ENCODE data around the gene SPON2. TPM values are rescaled to one million over a fixed set of nuclear protein-coding genes. Genes with fewer than 3 reads are reported as not detected.
A peak's percentile ranks its signal among the peaks of the same experiment; 100 is the strongest.

The SPON2 gene
- polyA plus RNA-seq, 3 donors from 2014 or later = 603 to 1,685 (median 1,079) TPM

DNA sequence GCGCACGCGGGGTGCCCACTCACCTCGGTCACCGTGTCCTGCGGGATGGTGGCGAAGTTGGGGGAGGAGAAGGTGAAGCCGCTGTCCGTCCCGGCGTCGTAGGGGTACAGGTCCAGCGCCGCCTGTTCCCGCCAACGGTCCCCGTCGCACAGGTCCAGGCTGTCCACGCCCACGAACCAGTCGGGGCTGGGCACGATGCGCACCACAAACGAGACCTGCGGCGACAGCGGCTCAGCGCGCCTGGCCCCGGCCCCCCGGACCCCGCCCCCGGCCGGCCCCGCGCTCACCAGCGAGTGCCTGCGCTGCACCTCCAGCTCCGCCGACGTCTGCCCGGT is 1.4 kb downstream of the SPON2 start:
- Mint-ChIP-seq H3K27me3 (ENCODE audit: low read depth in 3 of 3) (peaks cover 42 to 69% (median 47%) of the 10 kb centered on the region in 3 donors), H3K4me1 (peaks cover 62 to 67% of the 10 kb centered on the region in 2 donors), H3K9me3 (no peaks in the 10 kb centered on the region), H3K4me3 (peak overlapping the region; percentile 87 to 92 (median 89)), H3K36me3 (peaks cover 0 to 23% (median 22%) of the 10 kb centered on the region in 3 donors), H3K27ac (peak overlapping the region; percentile 81 to 96 (median 95))
- DNase-seq = no peak

GRCh38 chr4:1170156-1170975 is 2.0 kb downstream of the SPON2 start:
- Mint-ChIP-seq H3K4me1 (peaks cover 60 to 64% of the 10 kb centered on the region in 2 donors), H3K27me3 (ENCODE audit: low read depth in 3 of 3) (peaks cover 40 to 69% (median 47%) of the 10 kb centered on the region in 3 donors)

GRCh38 chr4:1169691-1170096 is 2.7 kb downstream of the SPON2 start:
- peaks cover 0 to 23% (median 22%) of the 10 kb centered on the region in 3 donors for H3K36me3 Mint-ChIP-seq
- peaks cover 55 to 61% of the 10 kb centered on the region in 2 donors for H3K4me1 Mint-ChIP-seq
- peak overlapping the region; percentile 86 to 92 (median 88) for H3K4me3 Mint-ChIP-seq
- H3K27ac Mint-ChIP-seq = peak overlapping the region; percentile 94 to 98 (median 96)
- no peaks in the 10 kb centered on the region for H3K9me3 Mint-ChIP-seq
- H3K27me3 Mint-ChIP-seq (ENCODE audit: low read depth in 3 of 3) = peaks cover 40 to 69% (median 44%) of the 10 kb centered on the region in 3 donors
- no peak for DNase-seq

More at GRCh38 chr4:1170156-1170975, 2.0 kb downstream of the SPON2 start:
- H3K36me3 Mint-ChIP-seq = peaks cover 0 to 23% (median 22%) of the 10 kb centered on the region in 3 donors
- H3K9me3 Mint-ChIP-seq = no peaks in the 10 kb centered on the region
- no peak for DNase-seq
- H3K4me3 Mint-ChIP-seq = peak overlapping the region; percentile 86 to 92 (median 88)
- peak overlapping the region; percentile 85 to 98 (median 93) for H3K27ac Mint-ChIP-seq

GRCh38 chr4:1169171-1169671 is 3.2 kb downstream of the SPON2 start:
- peak overlapping the region; percentile 92 to 98 (median 96) for H3K27ac Mint-ChIP-seq
- H3K27me3 Mint-ChIP-seq (ENCODE audit: low read depth in 3 of 3) = peaks cover 40 to 68% (median 43%) of the 10 kb centered on the region in 3 donors
- peak overlapping the region; percentile 86 to 92 (median 88) for H3K4me3 Mint-ChIP-seq
- DNase-seq = no peak
- peaks cover 53 to 60% of the 10 kb centered on the region in 2 donors for H3K4me1 Mint-ChIP-seq
- H3K9me3 Mint-ChIP-seq = no peaks in the 10 kb centered on the region
- peaks cover 0 to 23% (median 22%) of the 10 kb centered on the region in 3 donors for H3K36me3 Mint-ChIP-seq

DNA sequence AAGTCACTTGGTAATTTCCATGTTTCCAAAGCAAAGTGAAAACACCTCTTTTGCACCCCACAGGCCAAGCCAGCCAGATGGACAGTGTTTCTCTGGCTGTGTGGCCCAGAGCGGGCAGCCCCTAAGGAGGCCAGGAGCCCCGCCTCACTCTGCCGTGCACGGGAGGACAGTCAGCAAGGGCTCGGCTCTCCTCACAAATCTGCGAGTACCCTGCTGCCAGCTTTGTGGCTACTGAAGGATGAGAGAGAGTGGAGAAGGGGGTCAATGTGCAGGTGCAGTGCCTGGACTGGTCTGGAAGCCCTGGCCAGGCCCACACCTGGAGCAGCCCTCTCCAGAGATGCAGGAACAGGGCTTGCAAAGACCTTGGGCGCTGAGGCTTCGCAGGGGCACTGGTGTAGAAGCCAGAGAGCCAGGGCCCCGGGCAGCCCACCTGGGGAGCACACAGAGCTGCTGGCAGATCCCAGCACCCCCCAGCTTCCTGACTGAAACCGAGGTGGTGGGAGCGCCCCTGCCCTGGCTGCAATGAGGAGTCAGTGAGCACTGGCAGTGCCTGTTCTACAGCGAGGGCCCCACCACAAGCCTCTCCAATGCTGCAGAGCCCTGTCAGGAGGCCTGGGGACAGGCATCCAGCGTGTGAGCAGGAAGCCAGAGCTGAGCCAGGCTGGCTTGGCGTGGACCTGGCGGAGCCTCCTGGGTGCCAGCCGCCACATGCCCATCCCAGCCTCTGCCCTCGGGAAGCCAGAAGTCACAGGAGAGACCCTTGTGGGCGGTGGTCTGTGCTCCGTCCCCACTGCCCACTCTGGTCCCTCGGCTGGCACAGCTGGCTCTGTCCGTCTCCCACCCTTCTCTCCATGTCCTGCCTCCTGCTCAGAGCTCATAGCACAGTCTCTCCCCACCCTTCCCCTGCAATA is 3.9 kb downstream of the SPON2 start:
- Mint-ChIP-seq H3K27me3 (ENCODE audit: low read depth in 3 of 3) (peaks cover 38 to 60% (median 38%) of the 10 kb centered on the region in 3 donors), H3K4me1 (peaks cover 53% of the 10 kb centered on the region in 2 donors), H3K4me3 (peak overlapping the region; percentile 86 to 92 (median 88)), H3K27ac (peak overlapping the region; percentile 92 to 98 (median 96)), H3K9me3 (no peaks in the 10 kb centered on the region), H3K36me3 (peaks cover 0 to 23% (median 22%) of the 10 kb centered on the region in 3 donors)
- DNase-seq = peak in 2 of 3 donors; percentile 40 to 46

GRCh38 chr4:1167244-1167949 is 5.0 kb downstream of the SPON2 start:
- Mint-ChIP-seq H3K9me3 (no peaks in the 10 kb centered on the region), H3K27ac (peak overlapping the region; percentile 92 to 98 (median 96)), H3K36me3 (peaks cover 0 to 23% (median 22%) of the 10 kb centered on the region in 3 donors), H3K27me3 (ENCODE audit: low read depth in 3 of 3) (peaks cover 31 to 55% (median 38%) of the 10 kb centered on the region in 3 donors), H3K4me3 (peak overlapping the region; percentile 86 to 92 (median 88)), H3K4me1 (peaks cover 49% of the 10 kb centered on the region in 2 donors)
- DNase-seq = peak; percentile 94 to 96 (median 96)

DNA sequence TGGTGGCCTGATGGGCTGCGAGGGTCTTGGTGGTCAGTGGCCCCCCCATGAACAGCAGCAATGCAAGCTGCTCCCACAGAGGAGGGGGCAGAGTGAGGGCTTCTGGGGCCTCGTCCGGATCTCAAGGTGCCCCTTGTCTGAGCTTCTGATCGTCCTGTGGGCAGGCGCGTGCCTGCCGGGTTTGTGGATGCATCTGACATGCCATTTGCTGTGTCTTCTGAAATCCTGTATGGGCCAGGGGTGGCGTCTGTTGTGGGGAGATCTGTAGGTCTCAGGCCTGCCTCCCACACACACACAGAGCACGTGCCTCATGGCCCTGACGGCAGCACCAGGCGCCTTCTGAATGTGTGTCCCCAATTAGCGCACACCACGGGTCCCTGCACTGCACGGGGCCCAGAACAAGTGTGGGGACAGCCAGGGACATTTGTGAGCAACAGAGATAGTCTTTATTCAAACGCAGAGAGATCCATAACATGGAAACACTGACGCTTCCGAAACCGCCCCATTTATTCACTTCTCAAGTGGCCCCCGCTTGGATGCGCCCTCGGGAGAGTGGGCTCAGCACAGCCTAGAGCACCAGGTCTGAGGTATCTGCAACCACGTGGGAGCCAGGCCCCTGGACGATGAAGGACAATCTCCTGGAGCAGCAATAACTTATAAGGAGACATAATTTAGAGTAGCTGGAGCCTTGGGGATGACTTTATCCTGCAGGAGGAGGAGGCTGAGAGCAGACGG is 5.7 kb downstream of the SPON2 start:
- H3K4me1 Mint-ChIP-seq = peaks cover 49% of the 10 kb centered on the region in 2 donors
- H3K36me3 Mint-ChIP-seq = peaks cover 0 to 23% (median 22%) of the 10 kb centered on the region in 3 donors
- no peaks in the 10 kb centered on the region for H3K9me3 Mint-ChIP-seq
- peak overlapping the region; percentile 92 to 98 (median 96) for H3K27ac Mint-ChIP-seq
- H3K27me3 Mint-ChIP-seq (ENCODE audit: low read depth in 3 of 3) = peaks cover 24 to 49% (median 38%) of the 10 kb centered on the region in 3 donors
- peak; percentile 57 to 67 (median 60) for DNase-seq
- peak overlapping the region; percentile 86 to 92 (median 88) for H3K4me3 Mint-ChIP-seq

DNA sequence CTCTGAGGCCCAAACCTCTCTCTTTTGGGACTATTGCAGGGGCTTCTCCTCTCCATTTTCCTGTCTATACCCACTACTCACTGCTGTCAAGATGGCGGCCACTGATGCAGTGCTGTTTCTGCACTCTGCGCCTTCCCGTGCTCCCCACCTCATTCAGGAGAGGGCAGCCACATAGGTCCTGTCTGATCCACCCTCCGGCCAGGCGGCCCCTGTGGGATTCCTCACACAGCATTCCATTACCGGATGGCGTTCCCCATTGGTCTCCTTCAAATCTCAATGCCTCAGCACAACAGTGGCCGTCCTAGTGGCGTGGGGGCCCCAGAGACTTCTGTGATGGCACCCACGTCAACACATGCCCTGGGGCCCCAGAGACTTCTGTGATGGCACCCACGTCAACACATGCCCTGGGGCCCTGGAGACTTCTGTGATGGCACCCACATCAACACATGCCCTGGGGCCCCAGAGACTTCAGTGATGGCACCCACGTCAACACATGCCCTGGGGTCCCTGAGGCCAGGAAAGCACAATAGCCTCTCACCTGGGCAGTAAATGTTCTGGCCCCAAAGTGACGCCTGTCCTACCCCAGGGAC is 7.3 kb downstream of the SPON2 start:
- Mint-ChIP-seq H3K27ac (peak overlapping the region in 3 of 6 donors; percentile 20 to 62 (median 61)), H3K9me3 (no peaks in the 10 kb centered on the region), H3K27me3 (ENCODE audit: low read depth in 3 of 3) (peaks cover 14 to 38% (median 27%) of the 10 kb centered on the region in 3 donors), H3K36me3 (peaks cover 0 to 14% (median 12%) of the 10 kb centered on the region in 3 donors), H3K4me1 (peaks cover 42 to 45% of the 10 kb centered on the region in 2 donors), H3K4me3 (no peak overlapping the region)
- no peak for DNase-seq

DNA sequence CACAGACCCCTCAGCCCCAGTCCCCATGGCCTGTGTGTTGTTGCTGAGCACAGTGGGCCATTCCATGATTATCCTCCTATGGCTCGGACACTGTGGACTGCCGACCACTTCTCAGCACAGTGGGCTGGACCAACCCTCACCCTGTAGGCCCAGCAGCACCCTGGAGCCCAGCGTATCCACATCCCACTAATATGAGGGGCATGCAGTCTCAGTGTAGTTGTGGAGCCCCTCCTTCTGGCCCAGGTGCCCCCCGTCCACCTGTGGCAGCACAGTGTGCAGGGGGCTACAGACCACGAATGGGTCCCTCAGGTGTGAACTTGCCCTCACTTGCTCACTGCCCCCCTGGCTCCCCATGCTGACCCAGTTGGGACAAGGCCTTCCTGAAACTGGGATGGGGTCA is 7.9 kb downstream of the SPON2 start:
- Mint-ChIP-seq H3K27ac (peak overlapping the region in 3 of 6 donors; percentile 8 to 61 (median 46)), H3K27me3 (ENCODE audit: low read depth in 3 of 3) (peaks cover 14 to 32% (median 26%) of the 10 kb centered on the region in 3 donors), H3K9me3 (no peaks in the 10 kb centered on the region), H3K36me3 (peaks cover 0 to 12% (median 11%) of the 10 kb centered on the region in 3 donors), H3K4me3 (no peak overlapping the region), H3K4me1 (peaks cover 37 to 41% of the 10 kb centered on the region in 2 donors)
- DNase-seq = no peak

DNA sequence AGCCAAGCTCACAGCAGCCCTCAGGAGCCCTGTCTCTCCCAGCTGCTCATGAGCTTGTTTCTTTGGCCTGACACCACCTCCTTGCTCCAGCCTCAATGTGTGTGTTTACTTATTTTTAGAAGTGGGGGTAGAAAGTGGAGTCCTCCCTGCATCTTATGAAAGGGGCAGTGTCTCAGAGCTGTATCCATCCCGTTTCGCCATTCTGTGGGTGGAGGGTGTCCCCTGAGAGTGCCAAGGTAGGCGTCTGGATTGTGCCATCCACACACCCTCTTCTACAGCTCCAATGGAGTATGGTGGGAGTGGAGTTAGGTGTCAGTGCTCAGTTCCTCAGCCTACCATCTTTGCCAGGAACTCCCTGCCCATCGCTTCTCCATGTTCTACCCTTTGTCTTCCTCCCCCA is 8.3 kb downstream of the SPON2 start:
- H3K36me3 Mint-ChIP-seq = peaks cover 0 to 9% (median 8%) of the 10 kb centered on the region in 3 donors
- no peak overlapping the region for H3K4me3 Mint-ChIP-seq
- H3K4me1 Mint-ChIP-seq = peaks cover 33 to 37% of the 10 kb centered on the region in 2 donors
- DNase-seq = no peak
- peaks cover 14 to 27% (median 25%) of the 10 kb centered on the region in 3 donors for H3K27me3 Mint-ChIP-seq (ENCODE audit: low read depth in 3 of 3)
- no peaks in the 10 kb centered on the region for H3K9me3 Mint-ChIP-seq
- peak overlapping the region in 3 of 6 donors; percentile 8 to 54 (median 46) for H3K27ac Mint-ChIP-seq

GRCh38 chr4:1160351-1160750 is 12.0 kb downstream of the SPON2 start:
- H3K36me3 Mint-ChIP-seq = peaks cover 0 to 9% (median 5%) of the 10 kb centered on the region in 3 donors

GRCh38 chr4:1156069-1156468 is 16.3 kb downstream of the SPON2 start:
- Mint-ChIP-seq H3K27ac (no peak overlapping the region), H3K36me3 (peaks cover 0 to 9% (median 5%) of the 10 kb centered on the region in 3 donors), H3K27me3 (ENCODE audit: low read depth in 3 of 3) (peaks cover 2 to 3% (median 3%) of the 10 kb centered on the region in 3 donors), H3K4me1 (no peaks in the 10 kb centered on the region), H3K4me3 (no peak overlapping the region), H3K9me3 (peaks cover 0 to 6% (median 0%) of the 10 kb centered on the region in 6 donors)
- DNase-seq = no peak

More at GRCh38 chr4:1160351-1160750, 12.0 kb downstream of the SPON2 start:
- Mint-ChIP-seq H3K9me3 (peaks cover 0 to 6% (median 0%) of the 10 kb centered on the region in 6 donors), H3K4me1 (peaks cover 4 to 8% of the 10 kb centered on the region in 2 donors), H3K4me3 (no peak overlapping the region), H3K27ac (no peak overlapping the region), H3K27me3 (ENCODE audit: low read depth in 3 of 3) (peaks cover 0 to 5% (median 3%) of the 10 kb centered on the region in 3 donors)
- no peak for DNase-seq

Data from immature natural killer cell (primary cell).